GM18858 (cell line): ENCODE measurements around the gene ETS1.

Experiments
- ATAC-seq: cut with Tn5 transposase; IDR thresholded peaks from one replicate; pipeline ENCODE4 v1.9.1; 2021; ENCODE audit not compliant: unreplicated experiment

The ETS1 gene

DNA sequence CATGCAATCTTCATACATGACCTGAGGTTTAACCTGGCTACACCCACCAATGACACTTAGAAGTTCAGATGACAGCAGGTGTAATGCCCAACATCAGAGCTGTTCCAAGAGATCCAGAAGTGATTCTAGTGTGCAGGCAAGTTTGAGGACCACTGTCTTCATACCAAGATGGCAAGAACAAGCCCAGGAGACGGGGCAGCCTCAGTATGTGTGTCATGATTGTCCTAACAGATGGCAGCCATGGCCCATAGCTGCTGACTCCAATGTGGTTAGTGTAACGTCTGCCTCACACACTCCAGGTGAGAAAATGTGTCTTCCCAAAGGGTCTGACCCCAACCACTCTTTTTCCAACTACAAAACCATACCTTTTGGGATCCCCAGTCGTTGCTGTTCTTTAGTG, 97.3 kb downstream of the ETS1 start:
- ATAC-seq = no peak

DNA sequence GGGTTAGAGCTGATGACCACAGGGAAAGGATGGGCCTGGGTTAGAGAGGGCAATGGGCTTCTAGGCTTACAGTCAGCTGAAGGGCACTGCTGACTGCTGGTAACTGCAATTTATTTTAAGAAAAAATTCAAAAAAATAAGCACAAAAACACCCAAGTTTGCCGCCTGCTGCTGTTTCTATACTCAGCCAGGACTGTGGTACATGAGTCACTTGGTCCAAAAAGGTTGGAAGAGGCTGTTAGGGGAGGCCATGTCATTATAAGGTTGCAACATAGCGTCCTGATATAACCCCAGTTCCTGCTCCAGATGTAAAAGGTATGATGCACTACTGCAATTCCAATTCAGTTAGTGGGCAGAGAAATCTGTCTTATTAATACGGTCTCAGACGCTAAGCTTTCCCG, 98.9 kb downstream of the ETS1 start:
- ATAC-seq = no peak

DNA sequence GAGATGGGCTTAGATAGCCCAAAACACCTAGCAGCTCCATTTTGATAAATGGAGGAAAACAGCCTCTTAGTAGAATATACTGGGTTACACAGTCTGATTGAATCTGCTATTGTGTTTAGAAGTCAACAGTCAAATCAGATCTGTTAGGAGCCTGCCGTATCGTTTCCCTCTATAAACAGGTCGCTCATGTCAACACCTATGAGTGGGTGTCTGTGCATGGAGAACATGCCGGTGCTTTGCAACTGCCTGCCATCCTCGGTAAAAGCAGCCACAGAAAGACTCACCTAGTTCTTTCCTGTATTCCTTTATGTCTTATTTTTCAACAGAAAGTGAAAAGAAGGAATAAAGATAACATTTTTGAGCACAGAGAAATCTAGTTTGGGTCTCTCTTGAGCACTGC, 99.4 kb downstream of the ETS1 start:
- no peak for ATAC-seq

DNA sequence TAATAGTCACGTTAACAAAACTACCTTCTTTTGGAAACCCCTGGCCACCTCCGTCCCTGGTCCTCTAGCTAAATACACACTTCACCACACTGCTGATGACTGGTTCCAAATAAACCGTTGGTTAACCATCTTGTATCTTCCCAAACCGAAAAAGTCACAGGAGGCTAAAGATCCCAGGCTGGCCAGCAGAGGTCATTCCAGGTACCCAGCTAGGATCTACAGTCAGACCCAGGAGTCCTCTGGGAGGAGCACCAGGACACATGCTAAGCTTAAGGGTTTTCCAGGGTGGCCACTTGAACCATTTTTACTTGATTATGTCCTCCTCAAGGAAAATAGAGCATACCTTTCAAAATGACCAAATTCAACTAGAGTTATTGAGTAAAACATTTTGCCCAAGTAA, 103.2 kb downstream of the ETS1 start:
- no peak for ATAC-seq

DNA sequence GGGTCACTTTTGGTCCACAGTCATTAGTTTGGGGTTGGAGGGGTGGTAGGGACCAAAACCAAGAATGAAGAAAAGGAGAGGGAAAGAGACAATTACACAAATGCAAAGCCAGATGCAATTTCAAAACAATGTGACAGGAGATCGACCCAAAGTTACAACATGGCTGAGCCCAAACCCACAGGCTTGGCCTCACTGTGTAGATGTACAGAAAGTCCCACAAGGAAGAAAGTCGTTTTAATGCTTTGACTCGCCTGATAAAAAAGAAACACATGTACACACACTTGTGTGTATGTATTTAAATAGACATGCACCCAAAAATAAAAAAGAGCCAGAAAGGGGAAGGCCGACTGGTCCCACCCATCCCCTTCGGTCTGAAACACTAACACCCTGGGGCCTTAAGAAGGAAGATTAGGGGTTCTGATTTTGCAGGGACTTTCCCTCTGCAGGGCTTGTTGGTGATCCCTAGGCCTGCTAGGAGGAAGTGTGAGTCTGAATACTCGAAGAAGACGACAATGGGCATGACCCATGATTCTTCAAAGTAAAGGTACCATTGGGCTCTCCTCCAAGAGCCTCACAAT, 104.1 kb downstream of the ETS1 start:
- ATAC-seq = peak; percentile 73

DNA sequence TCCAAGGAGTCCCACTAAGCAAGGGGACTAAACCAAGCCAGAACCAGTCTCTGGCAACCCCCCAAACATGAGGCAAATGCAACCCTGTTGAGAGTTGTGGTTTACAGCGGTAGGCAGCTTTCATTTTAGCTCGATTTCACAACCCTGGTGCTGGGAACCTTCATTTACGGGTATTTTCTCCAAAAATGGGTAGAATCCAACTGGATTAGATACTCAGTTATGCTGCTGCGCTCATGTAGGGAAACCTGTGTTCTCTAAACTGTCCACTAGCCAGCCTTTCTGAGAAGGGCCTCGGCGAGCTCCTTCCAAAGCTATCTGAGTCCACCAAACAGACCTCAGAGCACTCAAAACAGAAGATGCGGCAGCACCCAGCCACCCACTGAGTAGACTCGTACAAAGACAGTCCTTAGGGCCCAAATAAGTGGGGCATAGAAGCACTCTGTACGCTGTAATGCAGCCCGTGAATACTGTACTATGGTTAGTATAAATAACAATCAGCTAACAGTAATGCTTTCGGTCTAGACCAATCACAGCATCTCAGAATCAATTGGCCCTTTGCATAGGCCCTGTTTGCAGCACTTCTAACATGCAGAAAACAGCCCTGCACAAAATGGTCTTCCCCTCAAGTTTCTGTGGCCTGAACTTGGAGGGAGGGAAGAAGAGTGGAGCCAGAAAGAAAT, 104.7 kb downstream of the ETS1 start:
- ATAC-seq = no peak

DNA sequence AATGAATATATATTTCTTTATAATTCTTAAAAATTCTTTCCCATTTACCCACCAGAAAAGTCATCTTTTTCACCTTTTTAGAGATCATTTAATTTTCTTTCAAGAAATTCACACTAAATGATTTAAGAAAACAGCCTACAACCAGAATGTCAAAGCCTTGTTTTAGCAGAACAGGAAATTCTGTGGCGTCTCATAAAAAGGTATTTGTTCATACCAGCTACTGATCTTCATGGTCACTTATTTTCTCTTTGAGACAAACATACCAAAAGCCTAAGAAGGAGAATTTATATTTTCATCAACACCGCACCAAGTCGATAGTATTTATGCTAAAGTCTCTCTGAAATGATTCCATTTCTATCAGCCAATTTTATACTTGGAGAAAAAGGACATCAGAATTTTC, 105.3 kb downstream of the ETS1 start:
- no peak for ATAC-seq

DNA sequence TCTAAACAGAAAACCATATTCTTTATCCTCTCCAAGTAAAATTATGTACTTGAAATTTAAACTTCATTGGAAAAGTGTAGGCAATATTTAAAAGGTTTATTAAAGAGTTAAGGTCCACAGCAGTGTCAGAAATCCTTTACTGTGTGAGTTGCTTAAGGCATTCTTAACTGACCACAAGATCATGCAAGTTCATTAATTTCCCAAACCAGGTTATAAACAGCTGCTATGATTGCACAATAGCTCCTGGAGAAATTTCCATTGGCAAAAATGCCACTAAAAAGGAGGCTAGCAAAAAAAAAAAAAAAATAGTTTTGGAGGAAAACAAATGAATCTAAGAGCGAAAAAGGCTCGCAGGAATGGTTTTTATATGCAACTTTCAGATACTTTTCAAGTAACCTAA, 106.2 kb downstream of the ETS1 start:
- no peak for ATAC-seq

DNA sequence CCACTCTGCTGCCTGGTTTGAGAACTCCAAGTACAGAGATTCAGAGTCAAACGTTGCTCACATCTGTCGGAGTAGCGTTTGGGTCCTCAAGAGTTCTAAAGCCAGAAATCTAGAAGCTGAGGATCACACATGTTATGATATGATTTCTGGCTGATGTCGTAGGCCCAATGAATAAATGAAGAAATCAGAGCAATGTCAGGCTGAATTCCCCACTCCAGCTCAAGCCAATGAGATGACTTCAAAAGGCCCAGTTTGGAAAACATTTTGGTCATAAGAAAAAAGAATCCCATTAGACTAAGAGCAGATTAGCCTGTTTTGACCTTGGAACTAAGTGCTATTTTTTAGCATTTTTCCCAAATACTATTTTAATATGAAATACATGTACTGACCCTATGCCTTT, 106.7 kb downstream of the ETS1 start:
- ATAC-seq = no peak

DNA sequence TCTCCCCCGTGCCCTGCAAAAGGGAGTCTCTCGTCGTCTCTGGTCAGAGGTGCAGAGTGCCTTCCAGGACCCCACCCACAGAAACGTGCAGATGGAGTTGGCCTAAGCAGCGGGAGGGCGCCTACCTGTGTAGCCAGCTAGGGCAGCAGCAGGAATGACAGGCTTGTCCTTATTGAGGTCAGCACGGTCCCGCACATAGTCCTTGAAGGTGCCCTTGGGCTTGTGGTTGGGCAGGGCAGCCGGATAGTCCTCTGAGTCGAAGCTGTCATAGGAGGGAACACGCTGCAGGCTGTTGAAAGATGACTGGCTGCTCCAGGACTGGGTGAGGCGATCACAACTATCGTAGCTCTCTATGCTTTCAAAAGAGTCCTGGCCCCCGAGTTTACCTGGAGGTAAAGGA, 107.3 kb downstream of the ETS1 start:
- ATAC-seq = no peak

DNA sequence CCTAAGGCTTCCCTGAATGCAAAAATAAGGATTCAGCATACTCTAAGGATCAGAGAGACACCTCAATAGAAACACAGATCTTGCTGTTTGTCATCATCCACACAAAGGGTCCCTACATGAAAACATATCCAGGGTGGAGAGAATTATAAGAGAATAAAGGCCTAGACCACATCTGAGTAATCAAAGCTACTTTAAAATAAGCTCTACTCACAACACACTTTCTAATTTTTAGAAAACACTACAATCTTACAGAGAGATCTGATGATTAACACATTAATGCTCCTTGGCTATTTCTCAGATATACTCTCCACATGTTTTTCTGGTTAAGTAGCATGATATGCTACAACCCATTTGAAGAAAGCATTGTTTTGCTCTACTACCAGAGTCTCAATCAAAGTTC, 108.2 kb downstream of the ETS1 start:
- no peak for ATAC-seq

DNA sequence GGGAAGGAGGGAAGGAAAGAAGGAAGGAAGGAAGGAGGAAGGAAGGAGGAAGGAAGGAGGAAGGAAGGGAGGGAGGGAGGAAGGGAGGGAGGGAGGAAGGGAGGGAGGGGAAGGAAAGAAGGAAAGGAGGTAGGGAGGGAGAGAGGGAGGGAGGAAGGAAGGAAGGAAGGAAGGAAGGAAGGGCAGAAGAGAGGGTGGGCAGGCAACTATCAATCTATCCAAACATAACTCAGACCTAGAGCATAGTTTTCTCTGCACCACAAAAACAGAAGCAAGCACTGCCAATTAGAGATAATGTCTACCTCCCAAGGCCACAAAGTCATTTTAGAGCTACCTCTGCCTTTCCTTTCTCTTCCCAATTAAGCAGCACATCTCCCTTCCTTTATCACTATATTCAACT, 109.1 kb downstream of the ETS1 start:
- ATAC-seq = no peak

DNA sequence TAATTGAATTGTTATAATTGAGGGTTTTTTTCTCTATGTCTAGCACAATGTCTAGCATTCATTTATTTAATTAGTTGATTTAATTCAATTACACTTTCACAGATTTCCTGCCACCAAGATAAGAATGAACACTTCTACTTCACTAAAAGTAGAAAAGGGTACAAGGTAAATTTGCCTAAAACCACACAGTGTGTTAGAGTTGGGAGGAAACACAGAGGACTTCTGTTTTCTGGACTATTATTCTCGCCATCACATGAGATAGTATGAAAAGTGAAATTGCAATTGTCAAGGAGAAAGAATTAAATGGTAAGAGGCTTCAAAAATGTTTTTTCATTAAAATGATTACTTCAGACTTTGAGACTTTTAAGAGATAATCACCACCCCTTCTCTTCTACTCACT, 109.5 kb downstream of the ETS1 start:
- no peak for ATAC-seq

DNA sequence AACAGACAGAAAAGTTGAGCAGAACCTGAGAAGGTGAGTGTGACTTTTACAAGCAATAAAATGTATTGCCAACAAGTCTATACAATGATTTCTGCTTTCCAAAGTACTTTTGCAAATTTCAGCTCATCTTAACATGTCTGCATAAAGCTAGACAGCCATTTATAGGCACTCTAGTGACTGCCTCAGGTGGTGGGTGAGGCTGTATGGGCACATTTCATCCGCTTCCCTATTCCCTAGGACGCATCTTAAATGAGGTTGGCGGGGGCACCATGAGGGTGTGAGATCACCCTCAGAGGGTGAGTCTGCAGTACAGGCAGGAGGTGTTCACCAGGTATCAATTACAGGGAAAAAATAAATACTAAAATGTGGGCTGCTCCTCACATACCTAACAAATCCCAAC, 110.1 kb downstream of the ETS1 start:
- ATAC-seq = no peak

DNA sequence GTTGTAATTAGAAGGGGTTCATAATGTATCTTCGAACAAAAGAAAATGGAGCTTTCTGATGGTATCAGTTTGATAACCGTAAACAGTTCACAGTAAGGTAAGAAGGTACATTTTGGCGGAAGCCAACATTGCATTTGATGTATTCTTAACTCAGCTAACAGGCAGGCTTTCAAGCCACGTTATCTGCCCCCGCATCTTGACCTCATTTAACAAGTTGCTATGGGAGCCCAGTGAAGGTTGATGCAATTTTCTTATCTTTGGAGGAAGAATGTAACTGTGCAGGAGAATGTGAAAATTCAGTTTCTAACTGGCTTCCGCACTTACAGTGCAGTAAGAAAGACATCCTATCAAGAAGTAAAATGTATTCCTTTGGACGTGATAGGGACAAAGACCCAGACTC, 110.6 kb downstream of the ETS1 start:
- ATAC-seq = no peak

DNA sequence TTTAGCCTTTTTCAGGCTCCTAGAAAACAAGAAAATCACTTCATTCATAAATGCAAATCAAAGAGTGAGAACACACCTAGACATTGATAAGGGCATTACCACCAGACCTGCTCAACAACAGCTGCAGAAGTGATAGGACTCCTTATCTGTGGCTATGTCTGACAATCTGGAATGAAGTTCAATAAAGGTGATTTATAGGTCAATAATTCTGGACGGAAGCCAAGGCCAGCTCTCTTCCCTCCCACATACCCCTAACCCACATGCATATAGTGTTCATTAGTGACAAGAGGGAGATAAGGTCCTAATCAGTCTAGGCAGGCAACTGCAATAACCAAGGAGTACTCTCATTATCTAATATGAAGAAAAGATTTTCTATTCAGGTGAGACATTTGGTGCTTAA, 111.3 kb downstream of the ETS1 start:
- ATAC-seq = no peak

DNA sequence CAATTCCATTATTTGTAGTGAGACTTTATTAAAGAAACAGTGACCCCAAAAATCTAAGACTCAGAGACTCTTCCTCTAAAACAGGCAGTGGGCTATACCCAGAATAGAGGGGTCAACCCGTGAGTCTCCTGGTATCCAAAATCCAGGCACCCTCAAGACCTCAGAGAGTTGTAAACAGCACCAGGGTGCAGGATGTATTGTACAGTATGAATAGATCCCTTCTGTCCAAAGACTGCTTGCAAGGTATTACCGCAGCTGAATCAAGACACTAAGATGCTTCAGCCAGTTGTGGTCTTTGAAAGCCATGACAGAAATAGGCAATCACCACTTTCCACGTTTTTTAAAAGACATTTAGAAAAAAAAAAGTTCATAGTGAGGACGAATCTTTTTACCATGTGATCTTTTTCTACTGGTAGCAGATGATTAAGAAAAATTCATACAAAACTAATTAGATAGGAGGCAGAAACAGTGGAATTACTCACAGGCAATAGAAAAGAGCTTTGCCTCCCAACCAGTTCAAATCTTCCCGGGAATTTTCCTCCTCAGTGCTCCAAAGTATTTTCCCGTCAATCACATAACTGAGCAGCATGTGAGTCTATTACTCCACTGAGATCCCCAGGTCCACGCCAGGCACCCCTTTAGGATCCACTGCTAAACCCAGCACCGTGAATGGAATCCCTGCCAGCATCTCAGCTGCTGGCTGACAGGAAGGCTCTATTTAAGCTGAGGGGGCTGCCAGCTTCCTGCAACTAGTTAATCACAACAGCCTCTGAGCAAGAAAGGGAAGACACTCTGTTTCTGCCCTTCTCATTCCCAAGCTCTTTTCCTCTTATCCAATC, 113.1 kb downstream of the ETS1 start:
- ATAC-seq = no peak

DNA sequence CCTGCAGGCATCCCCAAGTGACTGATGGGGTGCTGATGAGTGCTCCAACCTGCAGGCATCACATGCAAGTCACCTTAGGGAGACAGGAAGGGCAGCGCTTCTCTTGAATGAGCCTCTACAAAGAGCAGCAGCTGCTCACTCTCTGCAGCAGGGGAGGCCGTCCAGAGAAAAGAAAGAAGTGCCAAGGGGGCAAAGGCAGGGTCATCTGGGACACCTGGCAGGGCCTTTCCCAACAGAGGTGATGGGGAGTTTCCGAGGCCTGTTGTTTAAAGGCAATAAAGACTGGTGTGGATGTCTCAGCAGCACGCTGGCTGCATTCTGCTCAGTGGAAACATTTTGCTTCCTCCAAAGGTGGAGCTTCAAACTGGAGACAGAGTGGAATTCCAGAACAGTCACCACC, 113.7 kb downstream of the ETS1 start:
- ATAC-seq = no peak

DNA sequence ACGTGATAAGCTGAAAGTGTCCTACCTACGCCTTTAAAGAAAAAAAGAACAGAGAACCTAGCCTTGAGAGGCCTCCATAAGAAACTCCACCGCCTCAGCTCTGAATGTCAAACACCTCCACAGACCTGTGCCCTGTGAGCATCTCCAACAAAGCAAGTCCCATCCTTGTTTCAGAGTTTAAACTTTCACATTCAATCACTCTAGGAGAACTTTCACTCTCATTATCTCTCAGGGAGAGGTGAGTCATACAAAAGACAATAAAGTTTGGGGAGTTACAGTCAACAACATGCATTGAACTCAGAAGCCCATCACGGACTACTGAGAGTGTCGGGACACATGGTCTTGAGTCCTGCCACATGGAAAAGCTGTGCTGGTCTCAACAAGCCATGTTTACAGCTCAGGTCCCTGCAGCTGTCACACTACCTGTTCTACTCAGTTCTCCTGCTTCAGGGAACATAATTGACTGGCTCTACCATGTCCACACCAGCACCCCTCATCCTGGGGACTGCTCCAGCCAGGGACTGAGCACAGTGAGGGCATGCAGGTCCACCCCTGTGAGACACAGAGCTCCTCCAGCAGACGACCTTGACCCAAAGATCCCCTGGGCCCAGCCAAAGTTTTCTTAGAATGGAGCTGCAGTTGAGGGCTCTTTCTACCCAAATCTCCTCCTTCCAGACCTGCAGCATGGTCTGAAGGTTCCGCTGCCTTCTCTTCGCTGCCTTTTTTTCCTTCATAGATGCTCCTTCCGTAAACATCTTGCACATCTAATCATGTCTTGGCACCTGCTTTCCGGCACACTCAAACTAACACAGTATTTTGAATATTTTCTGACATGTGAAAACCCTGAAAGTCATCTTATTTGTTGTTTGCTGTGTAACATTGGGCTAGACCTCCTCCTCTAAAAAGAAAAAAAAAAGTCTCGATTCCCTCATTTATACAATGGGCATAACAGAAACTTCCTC, 114.9 kb downstream of the ETS1 start:
- ATAC-seq = peak; percentile 52

DNA sequence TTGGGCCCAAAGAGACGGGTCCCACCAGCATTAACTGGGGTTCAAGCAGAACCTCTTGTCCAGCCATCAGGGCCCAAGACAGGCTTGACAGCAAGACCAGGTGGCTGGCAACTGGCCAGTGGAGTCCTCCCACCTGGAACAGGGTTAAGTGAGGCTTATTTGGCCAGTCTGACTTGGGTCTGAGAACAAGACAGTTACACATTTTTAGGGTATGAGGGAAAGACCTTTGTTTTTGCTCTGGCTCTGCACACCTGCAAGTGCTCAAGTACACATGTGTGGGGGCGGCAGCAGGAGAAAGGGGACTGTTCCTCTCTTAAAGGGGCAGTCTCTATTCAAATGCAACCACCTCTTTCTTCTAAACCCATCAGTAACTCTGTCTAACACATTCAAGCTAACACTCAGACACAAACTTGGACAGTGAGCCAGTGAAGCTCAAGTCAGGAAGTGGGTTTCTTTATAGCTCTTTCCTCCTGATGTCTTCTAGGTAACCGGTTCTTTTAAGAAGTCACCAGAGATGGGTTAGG, 116.2 kb downstream of the ETS1 start:
- peak; percentile 37 for ATAC-seq

DNA sequence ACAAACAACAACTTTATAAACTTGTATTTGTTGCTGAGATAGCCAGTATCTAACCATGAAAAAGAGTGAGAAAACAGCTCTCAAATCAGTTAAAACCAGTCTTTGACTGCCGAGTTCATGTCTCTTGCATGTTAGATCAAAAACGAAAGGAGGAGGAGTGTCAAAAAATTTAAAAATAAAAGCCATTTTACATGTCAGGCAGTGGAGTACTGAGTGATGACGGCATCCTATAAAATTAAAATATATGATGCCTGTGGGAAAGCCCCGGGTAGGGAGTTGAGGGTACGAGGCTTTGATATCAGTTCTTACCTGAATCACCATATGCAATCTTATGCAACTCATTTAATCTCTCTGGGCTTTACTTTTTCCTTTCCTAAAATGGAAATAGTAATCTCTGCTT, 117.3 kb downstream of the ETS1 start:
- no peak for ATAC-seq
